CD4-positive, alpha-beta T cell treated with Interleukin-17A for 1 hour (primary cell): ENCODE measurements around the gene PARD3.
"Not testable (repeated sequence)": the region's sequence is repeated elsewhere in the genome, so short reads cannot be mapped to it uniquely, and the experiment has no call there.

ENCODE experiments used
- DNase-seq: peaks from one replicate; pipeline ENCODE4 v3.0.0-alpha.2; 2020

PARD3 gene

GRCh38 chr10:34644815-34645214 lies 170.3 kb downstream of the PARD3 start:
- not testable (repeated sequence) for DNase-seq

GRCh38 chr10:34644224-34644623 lies 170.9 kb downstream of the PARD3 start:
- DNase-seq: no peak

DNA sequence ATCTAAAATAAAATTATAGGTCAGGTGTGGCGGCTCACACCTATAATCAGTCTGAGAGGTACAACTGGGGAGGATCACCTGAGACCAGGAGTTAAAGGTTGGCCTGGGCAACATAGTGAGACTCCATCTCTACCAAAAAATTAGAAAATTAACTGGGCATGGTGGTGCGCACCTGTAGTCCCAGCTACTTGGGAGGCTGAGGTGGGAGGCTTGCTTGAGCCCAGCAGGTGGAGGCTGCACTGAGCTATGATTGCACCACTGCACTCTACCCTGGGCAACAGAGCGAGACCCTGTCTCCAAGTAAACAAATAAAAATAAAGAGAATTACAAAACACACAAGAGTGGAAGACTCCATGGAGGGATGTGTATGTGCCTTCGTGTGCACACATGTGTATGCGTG lies 171.5 kb downstream of the PARD3 start:
- DNase-seq: no peak

DNA sequence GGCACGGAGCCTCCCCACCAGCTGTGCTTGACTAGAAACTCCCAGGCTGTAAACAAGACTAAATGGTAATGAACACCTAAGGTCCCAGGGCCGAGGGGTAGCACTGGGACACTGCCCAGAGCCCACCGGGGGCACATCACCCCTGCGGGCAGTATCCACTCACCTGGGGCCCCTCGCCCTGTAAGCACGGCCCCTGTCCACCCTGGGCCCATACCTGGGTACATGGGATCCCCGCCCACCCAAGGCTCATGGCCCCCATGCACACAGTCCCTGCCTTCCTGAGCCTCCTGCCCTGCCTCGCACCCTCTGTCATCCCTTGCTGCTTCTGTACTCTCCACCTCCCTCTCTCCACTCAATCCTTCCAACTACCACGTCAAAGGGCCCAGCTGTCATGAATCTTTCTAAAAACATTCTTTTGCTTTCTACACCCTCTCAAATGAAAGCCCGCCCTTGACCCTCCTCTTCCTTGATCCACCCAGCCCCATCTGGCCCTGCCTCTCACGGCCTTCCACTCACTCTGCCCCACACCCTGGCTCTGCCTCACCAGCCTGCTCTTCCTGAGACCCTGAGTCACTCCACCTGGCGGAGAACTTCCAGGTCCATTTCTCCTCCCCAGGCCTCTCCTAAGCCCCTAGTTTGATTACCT lies 173.1 kb downstream of the PARD3 start:
- DNase-seq: no peak

GRCh38 chr10:34641147-34641912 lies 173.8 kb downstream of the PARD3 start:
- DNase-seq: no peak

DNA sequence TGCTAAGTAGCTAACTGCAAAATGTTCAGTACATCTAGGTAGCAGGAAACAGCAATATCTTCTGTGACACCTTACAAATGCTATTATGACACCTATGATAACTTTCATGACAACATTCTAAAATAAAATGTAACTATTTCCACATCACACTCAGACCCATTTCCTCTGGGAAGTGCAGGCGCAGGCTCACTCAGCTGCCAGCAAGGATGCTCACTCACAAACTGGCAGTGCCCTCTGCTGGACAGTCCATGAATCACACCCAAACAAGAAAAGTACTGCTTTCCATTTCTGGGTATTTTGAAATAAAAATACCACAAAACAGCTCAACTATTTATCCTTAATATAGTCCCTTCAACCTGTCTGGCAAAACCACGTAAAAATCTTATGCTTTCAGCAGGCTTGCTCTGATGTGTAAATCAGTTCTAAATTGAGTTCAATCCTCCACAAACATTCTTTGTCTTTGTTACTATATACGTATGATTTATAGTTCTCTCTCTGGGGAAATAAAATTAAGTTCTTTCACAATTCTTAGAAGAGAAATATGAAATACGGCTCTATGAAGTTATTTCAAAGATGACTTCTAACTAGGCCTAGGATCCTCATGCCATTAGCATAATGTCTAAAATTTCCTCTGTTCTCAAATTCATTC lies 176.6 kb downstream of the PARD3 start:
- peak; percentile 67 for DNase-seq

DNA sequence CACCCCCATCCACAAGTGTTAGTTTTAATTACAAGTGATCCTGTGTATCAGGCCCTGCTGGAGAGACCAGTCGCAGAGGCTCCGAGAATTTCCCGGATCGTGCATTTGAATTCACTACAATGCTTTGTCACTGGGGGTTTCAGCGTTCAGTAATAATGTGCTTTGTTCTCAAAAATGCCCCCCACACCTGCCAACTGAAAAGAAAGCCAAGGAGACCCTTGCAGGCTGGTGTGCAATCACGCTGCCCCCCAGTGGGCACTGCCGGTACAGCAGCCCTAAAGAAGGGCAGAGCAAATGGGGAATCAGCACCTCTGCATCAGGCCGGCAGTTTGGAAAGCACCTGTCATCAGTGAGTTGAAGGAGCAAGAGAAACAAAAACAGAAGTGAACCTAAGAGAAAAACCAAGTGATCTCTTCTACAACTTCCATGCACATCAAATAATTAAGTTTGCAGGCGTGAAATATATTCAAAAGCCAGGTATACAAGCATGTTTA lies 177.6 kb downstream of the PARD3 start:
- peak; percentile 61 for DNase-seq

- no peak for DNase-seq
These were observed 180.0 kb downstream of the PARD3 start for GRCh38 chr10:34635111-34635510.

GRCh38 chr10:34633374-34633773 lies 181.7 kb downstream of the PARD3 start:
- no peak for DNase-seq

DNA sequence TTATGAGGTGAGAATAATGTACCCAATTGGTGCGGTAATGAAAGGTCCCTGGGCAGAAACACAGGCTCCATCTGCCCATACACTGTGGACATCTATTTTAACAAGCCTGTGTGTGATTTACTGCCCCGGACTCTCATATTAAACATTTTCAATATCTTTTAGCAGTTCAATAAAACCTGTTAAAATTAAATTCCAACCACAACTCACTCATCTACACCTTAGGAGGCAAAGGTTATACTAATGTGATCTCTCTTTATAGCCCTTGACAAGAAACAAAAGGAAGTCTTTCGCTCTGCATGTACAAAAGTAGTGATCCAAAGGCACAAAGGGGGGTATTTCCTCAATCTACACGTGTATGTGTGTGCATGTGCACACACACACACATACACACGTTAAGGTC lies 186.0 kb downstream of the PARD3 start:
- DNase-seq: no peak

DNA sequence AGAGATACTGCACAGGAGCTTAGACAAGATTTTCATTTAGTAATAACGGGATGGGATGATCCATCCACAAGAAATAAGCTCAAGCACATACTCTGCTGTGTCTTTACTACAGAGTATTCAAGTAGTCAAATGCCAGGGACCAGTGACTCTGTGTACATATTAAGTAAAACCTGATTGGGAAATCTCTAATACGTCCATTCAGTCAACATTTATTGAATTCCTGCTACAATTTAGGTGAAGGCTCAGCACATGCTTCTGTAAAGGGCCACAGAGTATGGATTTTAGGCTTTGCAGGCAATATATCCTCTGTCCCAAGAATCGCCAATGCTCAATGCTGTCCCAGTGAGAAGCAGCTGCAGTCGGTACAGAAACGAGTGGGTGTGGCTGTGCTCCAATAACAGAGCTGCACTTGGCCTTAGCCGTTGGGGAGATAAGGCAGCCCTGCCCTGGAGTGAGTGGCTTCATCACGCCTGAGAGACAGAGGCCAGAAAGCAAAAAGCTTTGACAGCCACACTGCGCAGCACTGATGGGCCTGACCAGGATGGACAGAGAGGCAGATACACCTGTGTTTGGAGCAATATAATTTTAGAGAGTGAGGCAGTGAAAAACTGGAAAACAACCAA lies 186.8 kb downstream of the PARD3 start:
- DNase-seq: no peak

- no peak for DNase-seq
These were observed 187.4 kb downstream of the PARD3 start for GRCh38 chr10:34627741-34628140.

GRCh38 chr10:34627331-34627730 lies 187.8 kb downstream of the PARD3 start:
- DNase-seq: no peak

- DNase-seq: no peak
These were observed 188.8 kb downstream of the PARD3 start for GRCh38 chr10:34626158-34626880.

- DNase-seq: no peak
These were observed 190.6 kb downstream of the PARD3 start for GRCh38 chr10:34624323-34625153.

DNA sequence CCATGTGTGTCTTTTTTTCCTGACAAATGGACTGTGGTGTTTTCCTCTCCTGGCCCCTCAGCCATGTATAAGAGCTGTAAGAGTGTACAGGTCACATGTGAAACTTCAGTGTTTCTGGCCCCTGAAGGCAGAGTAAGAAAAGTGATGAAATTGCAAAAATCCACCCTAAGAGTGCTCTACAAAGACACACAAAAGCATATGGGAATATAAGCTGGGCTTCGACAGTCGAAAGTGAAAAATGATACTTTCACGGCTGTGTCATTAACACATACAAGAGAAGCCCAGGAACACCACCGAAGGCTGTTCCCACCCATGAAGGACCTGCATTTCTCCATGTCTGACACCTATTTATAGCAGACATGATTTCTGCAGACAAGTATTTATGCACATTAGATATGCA lies 192.2 kb downstream of the PARD3 start:
- DNase-seq: no peak

DNA sequence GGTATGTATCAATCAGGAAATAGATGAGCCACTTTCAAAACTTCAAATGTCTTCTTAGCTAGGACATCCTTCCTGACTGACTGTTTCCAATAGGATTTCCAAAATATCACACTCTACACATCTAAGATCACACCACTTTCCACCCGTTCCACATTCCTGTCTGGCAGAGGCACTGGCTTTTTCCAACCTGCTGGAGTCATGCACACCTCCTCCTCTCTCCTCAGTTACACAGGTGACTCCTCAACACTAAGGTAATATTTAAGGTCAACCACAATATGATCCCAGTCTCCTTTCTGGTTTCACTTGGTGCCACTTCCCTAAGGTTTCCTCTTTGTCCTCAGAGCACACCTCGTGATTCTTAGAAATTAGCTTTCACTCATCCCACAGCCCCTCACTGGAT lies 196.5 kb downstream of the PARD3 start:
- no peak for DNase-seq

DNA sequence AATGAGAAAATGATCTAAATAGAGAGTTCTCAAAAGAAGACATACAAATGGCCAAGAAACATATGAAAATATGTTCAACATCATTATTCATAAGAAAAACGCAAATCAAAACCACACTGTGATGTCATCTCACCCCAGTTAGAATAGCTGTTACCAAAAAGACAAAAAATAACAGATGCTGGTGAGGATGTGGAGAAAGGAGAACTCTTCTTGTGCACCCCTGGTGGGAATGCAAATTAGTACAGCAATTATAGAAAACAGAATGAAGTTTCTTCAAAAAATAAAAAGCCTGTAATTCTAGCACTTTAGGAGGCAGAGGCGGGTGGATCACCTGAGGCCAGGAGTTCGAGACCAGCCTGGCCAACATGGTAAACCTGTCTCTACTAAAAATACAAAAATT lies 199.3 kb downstream of the PARD3 start:
- DNase-seq: no peak

- no peak for DNase-seq
These were observed 201.6 kb downstream of the PARD3 start for GRCh38 chr10:34613491-34613890.

DNA sequence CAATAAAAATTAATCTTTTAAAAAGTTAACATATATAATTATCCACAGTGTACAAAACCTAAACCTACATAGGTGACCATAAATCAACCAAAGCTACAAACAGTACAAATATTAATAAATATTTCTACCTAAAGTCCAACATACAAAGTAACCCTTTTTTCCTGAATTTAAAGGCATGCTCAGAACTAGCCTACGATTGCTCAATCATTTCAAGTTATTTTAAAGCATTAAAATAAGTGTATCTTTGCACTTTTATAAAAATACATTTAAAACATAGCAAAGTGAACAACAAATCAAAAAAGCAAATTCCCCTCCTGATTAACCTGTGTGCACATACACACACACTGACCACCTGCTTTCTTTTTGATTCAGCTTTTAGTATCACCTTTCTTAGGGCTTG lies 202.2 kb downstream of the PARD3 start:
- DNase-seq: no peak

DNA sequence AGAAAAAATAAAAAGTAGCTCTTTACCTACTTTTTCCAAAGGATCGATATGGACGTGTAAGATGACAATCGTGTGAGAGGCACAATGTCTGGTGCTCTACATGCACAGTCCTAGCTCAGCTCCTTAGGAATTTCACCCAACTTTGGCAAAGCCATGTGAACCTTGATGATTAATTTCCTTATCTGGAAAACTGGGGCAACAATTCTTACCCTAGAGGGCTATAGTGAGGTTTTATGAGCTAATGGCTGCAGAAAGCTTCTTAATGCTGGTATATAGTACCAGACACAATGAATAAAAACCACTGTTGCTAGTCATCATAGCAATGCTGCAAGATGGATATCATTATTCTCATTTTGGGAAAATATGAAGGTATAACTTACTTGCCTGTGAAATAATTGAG lies 202.7 kb downstream of the PARD3 start:
- no peak for DNase-seq
